HG02870 (cell line): Measurements from ENCODE around the gene SP6.
A peak's percentile ranks its signal among the peaks of the same experiment; 100 is the strongest.

Experiments used
- ATAC-seq: cut with Tn5 transposase; IDR thresholded peaks from one replicate; pipeline ENCODE4 v1.9.1; 2021; ENCODE audit warnings: mild to moderate bottlenecking, moderate library complexity; ENCODE audit not compliant: unreplicated experiment

SP6 gene

DNA sequence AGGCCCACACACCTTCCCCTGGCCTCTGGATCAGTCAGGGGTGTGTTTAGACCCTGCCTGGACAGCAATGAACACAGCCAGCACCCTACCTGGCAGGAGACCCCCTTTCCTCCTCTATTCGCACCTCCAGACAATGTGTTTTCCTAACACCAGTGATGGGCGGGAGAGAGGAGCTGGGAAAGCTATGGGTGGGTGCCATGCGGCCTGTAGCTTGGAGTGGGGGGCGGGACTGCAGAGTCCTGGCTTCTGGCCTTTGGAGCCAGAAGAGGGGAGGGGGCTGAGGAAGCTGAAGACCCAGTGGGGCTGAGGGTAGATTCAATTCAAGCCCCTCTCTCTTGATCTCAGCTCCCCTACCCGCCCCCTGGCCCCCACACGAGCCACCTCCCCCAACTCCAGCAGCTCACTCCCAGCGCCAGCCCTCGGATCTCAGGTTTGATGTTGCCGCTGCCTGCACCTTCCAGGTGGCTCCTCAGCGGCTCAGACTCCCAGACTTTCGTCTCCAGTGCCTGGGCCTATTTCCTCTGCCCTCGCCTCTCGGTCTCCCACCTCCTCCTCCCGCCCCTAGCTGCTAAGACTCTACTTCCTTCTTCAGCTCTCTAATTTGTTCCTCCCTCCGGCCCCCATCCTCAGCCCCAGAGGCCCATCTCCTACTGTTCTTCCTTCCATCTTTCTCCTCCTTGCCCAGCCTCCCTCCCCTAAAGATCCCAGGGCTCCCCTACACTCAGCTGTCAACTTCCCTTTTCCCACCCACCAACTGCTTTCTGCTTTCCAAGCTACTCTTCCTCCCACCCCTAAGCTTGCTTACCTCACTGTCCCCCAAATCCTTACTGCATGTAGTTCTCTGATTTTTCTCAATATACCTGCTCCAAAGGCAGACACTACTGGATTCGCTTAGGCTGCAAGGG, 6.8 kb upstream of the SP6 start:
- no peak for ATAC-seq

- ATAC-seq = no peak
Measured at GRCh38 chr17:47856830-47857229, 5.9 kb upstream of the SP6 start.

DNA sequence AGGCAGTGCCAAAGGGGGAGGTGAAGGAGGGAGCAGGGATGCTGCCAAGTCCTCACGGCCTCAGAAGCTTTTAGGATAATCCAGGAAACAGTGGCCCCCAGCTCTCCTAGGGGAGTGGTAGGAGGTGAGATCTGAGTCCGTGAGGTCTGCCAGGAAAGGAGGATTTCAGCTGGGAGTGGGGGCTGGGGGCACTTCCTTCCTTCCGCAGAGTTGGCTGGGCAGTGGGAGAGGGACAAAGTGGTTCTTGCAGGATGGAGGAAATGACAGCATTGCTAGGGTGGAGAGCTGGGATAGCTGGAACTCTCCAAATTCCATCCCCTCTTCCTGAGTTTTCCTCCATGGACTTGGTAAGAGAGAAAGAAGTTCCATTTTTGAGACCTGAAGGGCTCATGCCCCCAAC, 4.8 kb upstream of the SP6 start:
- no peak for ATAC-seq

DNA sequence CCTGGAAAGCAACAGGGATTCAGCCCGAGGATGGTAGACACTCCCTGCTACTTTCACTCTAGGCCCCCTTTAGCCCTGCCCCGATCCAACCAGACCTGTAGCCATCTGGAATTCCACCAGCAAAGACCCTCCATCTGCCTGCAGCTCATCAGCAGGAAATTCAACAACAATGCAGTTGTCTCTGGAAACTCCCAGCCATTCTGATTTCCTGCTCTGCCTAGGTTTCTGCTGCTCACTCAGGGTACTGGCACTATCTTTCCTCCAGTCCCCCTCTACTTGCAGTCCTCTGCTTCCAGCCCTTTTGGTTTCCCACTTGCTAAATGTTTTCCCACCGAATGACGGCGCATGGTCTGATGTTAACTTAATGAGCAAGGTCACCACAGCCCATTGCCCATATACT, 2.7 kb upstream of the SP6 start:
- ATAC-seq = no peak

DNA sequence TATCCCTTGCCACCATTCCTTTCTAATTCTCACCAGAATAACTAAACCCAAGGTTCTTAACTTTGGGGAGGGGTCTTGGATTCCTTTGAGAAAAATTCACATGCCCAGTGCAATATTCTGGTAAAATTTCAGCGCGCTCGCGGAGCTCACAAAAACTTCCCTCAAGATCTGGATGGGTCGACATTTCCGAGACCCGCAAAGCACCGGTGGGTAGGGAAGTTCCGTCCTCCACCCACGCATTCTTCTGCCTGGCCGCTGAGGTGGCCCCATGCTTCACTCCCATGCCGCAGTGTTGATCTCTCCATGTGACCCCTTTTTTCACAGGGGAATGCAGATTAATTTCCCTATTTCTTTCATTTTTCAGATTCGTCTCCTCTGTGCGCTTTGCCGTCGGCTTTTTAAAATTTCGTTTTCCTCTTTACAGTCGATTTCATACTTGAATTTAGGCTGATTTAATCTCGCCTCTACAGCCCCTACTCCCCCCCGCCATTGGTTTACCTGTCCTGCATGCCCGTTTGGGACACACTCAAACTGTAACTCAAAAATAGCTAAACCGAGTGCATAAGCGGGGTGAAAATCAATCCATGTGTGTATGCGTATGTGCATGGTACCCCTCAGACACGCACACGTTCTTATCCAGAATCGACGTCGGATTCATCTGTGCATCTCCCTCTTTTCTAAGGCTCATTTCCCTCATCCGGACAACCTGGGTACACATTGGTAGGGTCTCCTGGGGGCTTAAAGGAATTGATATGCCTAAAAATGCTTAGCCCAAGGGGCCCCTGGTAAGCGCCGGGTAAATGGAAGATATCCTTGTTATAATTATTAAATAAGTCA, 1.4 kb upstream of the SP6 start:
- ATAC-seq = no peak

DNA sequence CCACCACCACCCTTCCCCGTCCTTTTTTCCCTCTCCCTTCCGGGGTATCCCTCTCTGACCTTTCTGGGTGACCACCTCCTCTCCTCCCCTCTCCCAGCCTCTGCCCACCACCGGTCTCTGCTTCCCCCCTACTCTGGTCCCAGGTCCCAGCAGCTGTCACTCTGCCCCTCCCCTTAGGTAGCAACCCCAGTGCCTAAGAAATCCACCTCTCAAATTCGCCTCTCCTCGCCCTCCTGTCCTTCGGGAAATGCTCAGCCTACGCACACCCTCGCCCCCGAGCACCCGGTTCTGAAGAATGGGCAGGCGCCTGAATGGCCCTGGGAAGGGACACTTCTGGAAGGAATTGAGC, 775 bp upstream of the SP6 start:
- ATAC-seq = no peak

GRCh38 chr17:47850373-47850691, 631 bp downstream of the SP6 start:
- no peak for ATAC-seq

- no peak for ATAC-seq
Measured at GRCh38 chr17:47848198-47848513, 2.8 kb downstream of the SP6 start.

GRCh38 chr17:47847341-47848197, 3.4 kb downstream of the SP6 start:
- ATAC-seq = no peak

- no peak for ATAC-seq
Measured at GRCh38 chr17:47846716-47847340, 4.1 kb downstream of the SP6 start.

GRCh38 chr17:47845716-47846075, 5.3 kb downstream of the SP6 start:
- ATAC-seq = no peak

- ATAC-seq = no peak
Measured at GRCh38 chr17:47844814-47845715, 5.9 kb downstream of the SP6 start.

- no peak for ATAC-seq
Measured at GRCh38 chr17:47844227-47844626, 6.7 kb downstream of the SP6 start.

- ATAC-seq = no peak
Measured at GRCh38 chr17:47843391-47843730, 7.6 kb downstream of the SP6 start.

DNA sequence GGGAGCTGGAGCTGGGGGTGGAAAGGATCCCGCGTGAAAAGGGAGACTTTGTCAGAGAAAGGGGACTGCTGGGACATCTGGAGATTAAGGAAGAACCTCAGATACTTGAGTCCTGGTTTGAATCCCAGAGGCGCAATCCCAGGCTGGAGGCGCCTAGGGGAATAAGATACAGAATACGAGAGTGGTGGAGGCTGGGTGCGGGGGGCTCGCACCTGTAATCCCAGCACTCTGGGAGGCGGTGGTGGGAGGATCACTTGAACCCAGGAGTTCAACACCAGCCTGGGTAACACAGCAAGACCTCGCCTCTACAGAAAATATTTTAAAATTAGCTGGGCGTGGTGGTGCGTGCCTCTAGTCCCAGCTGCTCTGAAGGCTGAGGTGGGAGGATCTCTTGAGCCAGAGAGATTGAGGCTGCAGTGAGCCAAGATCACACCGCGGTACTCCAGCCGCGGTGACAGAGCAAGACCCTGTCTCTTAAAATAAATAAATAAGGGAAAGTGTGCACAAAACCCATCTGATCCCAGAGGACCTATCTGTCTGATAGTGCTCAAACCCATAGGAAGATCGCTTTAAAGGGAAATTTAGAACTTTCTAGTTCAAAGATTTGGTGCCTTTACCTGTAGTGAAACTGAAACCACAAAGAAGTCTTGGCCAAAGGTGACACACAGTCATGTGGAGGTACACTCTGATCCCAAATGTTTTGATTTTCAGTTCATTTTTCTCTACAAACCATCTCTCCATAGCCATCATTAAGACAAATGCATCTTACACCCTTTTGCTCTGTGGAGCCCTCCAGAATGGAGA, 9.3 kb downstream of the SP6 start:
- ATAC-seq = no peak

- peak; percentile 80 for ATAC-seq
Measured at GRCh38 chr17:47840742-47841487, 10.0 kb downstream of the SP6 start, which contains the start of gene SCRN2. Gene SCRN2, minus strand, starts transcription at chr17:47841273. Its CDS starts 430 bp downstream, at chr17:47840843.

- no peak for ATAC-seq
Measured at GRCh38 chr17:47840001-47840741, 10.8 kb downstream of the SP6 start.

DNA sequence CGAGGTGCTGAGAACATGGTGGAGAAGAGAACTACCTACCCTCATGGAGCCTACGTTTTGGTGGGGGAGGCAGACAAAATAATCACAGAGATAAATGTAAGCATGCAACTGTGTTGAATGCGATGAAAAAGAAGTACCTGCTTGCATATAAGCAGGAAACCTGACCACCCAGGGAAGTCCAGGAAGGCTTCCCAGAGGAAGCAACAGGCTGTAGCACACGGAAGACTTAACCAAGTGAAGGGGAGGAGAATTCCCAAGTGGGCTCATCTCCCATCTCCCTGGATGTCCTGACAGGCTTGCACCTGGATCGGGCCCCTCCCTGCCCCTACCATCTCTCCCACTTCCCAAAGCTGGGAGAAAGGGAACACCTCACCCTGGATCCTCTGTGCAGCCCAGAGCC, 11.9 kb downstream of the SP6 start:
- no peak for ATAC-seq
